PFSK-1 (cell line): ENCODE measurements around the gene CACNA1I.

Experiments
- FOXP2 ChIP-seq: optimal IDR thresholded peaks from 2 replicates; pipeline ENCODE3; 2011; ENCODE audit warnings: borderline replicate concordance, control low read depth, inconsistent platforms; ENCODE audit not compliant: insufficient read depth; ENCODE audit errors: extremely low read length, extremely low read depth
- POLR2AphosphoS5 ChIP-seq: IDR thresholded peaks from 2 replicates; pipeline ENCODE4 v1.6.1; 2012; ENCODE audit warnings: low read depth, mild to moderate bottlenecking, control low read depth, low read length, moderate library complexity
- SIN3A ChIP-seq: IDR thresholded peaks from 2 replicates; pipeline ENCODE4 v1.6.1; 2012; ENCODE audit warnings: mild to moderate bottlenecking, low read length, moderate library complexity, borderline replicate concordance; ENCODE audit not compliant: insufficient read depth
- TAF1 ChIP-seq: IDR thresholded peaks from 2 replicates; pipeline ENCODE4 v1.6.1; 2012; ENCODE audit warnings: low read length, control low read depth, borderline replicate concordance; ENCODE audit not compliant: insufficient read depth
- TF ChIP-seq, protein P1 (sequence below), 2 experiments: IDR thresholded peaks; 2 replicates each; pipeline versions ENCODE4 v1.6.1 to v1.8.0; 2011 to 2012; ENCODE audit warnings: low read depth in 2 of 2, low read length in 2 of 2, control low read depth in 1 of 2, inconsistent platforms in 1 of 2, mild to moderate bottlenecking in 1 of 2, moderate library complexity in 1 of 2; ENCODE audit not compliant: insufficient read depth in 1 of 2

The CACNA1I gene

DNA sequence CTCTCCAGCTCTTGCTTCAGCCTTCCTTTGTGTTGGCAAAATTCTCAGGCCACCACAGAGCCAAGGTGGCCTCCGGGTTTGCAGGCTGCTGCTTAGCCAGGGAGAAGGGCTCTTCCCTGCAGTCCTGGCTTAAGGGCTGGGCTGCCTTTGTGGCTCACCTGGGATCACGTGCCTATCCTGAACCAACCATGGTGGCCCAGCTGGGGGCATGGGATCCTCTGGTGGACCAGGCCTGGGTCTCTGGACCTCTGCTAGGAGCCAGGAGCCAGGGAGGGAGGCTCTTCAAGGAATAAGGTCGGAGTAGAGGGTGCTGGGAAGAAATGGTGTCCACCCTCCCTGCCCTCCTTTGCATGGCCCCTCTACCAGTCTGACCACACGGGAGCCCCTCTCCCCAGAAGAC lies 43.9 kb downstream of the CACNA1I start:
- TF ChIP-seq TAF1 = no peak
- TF ChIP-seq SIN3A = no peak
- TF ChIP-seq POLR2AphosphoS5 = no peak
- TF ChIP-seq, protein P1, sequence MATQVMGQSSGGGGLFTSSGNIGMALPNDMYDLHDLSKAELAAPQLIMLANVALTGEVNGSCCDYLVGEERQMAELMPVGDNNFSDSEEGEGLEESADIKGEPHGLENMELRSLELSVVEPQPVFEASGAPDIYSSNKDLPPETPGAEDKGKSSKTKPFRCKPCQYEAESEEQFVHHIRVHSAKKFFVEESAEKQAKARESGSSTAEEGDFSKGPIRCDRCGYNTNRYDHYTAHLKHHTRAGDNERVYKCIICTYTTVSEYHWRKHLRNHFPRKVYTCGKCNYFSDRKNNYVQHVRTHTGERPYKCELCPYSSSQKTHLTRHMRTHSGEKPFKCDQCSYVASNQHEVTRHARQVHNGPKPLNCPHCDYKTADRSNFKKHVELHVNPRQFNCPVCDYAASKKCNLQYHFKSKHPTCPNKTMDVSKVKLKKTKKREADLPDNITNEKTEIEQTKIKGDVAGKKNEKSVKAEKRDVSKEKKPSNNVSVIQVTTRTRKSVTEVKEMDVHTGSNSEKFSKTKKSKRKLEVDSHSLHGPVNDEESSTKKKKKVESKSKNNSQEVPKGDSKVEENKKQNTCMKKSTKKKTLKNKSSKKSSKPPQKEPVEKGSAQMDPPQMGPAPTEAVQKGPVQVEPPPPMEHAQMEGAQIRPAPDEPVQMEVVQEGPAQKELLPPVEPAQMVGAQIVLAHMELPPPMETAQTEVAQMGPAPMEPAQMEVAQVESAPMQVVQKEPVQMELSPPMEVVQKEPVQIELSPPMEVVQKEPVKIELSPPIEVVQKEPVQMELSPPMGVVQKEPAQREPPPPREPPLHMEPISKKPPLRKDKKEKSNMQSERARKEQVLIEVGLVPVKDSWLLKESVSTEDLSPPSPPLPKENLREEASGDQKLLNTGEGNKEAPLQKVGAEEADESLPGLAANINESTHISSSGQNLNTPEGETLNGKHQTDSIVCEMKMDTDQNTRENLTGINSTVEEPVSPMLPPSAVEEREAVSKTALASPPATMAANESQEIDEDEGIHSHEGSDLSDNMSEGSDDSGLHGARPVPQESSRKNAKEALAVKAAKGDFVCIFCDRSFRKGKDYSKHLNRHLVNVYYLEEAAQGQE (IDR thresholded peaks at IDR 0.05; ENCODE audit: insufficient read depth in 1 of 2, low read depth in 2 of 2, low read length in 2 of 2) = no peak
- TF ChIP-seq FOXP2 = no peak

DNA sequence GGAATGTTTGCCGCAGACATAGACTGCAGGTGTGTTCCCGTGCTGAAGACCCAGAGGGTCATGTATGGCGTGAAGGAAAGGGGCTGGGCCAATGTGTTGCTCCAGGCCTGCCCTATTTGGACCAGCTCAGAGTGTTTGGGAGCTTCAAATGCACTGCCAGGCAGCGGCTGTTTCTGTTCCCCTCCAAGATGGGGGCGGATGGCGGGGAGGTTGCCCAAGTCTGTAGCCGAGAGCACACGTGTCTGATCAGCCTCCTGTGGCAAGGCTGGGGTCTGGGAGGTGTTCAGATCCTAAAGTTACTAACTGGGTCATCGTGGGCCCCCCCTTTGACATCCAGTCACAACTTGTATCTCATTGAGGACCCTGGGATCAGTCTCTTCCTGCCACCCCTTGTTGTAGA lies 45.5 kb downstream of the CACNA1I start:
- TF ChIP-seq, protein P1 (IDR thresholded peaks at IDR 0.05; ENCODE audit: insufficient read depth in 1 of 2, low read depth in 2 of 2, low read length in 2 of 2) = no peak
- TF ChIP-seq FOXP2 = no peak

DNA sequence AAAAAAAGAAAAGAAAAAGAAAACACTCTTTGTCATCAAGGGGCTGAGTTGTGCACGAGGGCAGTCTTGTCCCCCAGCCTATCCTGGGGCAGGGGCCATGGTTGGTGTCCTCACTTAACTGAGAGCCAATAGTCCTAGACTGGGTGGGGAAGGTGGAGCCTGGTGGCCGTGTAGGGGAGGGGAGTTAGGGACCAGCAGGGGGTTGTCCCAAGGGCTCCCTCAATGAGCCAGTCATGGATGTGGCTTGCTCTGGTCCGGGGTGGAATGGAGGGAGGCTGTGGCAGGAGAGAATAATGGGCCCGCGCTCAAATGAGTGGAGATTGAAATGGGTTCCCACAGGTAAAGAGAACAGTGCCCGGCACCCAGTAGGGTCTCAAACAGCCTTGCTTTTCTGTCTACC lies 46.2 kb downstream of the CACNA1I start:
- TF ChIP-seq, protein P1 (IDR thresholded peaks at IDR 0.05; ENCODE audit: insufficient read depth in 1 of 2, low read depth in 2 of 2, low read length in 2 of 2) = no peak
- TF ChIP-seq SIN3A (no peak), TAF1 (no peak), POLR2AphosphoS5 (no peak), FOXP2 (no peak)

- no peak for TF ChIP-seq TAF1
- TF ChIP-seq, protein P1 (IDR thresholded peaks at IDR 0.05; ENCODE audit: insufficient read depth in 1 of 2, low read depth in 2 of 2, low read length in 2 of 2) = no peak
- no peak for TF ChIP-seq FOXP2
- TF ChIP-seq SIN3A = no peak
- TF ChIP-seq POLR2AphosphoS5 = no peak
Observed at GRCh38 chr22:39617342-39617741, 46.8 kb downstream of the CACNA1I start.

DNA sequence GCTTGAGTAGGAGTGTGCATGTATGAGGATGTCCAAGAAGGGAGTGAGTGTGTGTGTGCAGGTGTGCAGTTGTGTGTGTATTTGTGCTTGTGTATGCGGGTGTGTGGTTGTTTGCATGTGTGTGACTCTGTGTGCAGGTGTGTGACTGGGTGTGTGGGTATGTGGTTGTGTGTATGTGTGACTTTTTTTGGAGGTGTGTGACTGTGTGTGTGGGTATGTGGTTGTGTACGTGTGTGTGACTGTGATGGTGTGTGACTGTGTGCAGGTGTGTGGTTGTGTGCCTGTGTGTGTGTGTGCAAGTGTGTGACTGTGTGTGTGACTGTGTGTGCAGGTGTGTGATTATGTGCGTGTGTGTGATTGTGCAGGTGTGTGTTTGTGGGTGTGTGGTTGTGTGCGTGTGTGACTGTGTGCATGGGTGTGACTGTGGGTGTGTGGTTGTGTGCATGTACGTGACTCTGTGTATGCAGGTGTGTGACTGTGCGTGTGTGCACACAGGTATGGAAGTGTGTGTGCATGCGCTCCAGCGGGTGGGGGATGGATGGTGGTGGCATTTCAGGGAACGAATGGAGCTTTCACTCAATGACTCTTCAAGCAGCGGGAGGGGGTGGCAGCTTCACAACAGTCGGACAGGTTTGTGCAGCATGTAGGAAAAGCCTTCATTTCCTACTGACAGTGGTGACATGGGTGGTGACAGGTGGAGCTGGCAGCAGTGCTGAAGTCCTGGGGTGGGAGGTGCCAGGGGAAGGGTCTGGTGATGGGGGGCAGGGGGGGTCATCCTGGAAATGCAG lies 47.6 kb downstream of the CACNA1I start:
- TF ChIP-seq FOXP2 (no peak), SIN3A (no peak), POLR2AphosphoS5 (no peak), TAF1 (no peak)
- TF ChIP-seq, protein P1 (IDR thresholded peaks at IDR 0.05; ENCODE audit: insufficient read depth in 1 of 2, low read depth in 2 of 2, low read length in 2 of 2) = no peak
